Measurements from ENCODE around the gene OPTC. TPM values are rescaled to one million over a fixed set of nuclear protein-coding genes. Genes with fewer than 3 reads are reported as not detected.

The OPTC gene
- total RNA-seq, 2 experiments from 2014 or later = not detected

- H3K36me3 Mint-ChIP-seq (ENCODE audit: low read depth) = no peaks in the 10 kb centered on the region
- no peaks in the 10 kb centered on the region for H3K9me3 Mint-ChIP-seq
- H3K27me3 Mint-ChIP-seq = peaks cover 2% of the 10 kb centered on the region
- POLR2A ChIA-PET = no interaction called here
- CTCF ChIA-PET = interaction anchor here (1.1 to 2.0 kb wide), 2 partner anchors 9 to 44 kb away, joined by 3 to 5 read pairs; no protein-coding TSS in a partner anchor
- ATAC-seq (no peak), DNase-seq (no peak)
- H3K4me1 Mint-ChIP-seq (ENCODE audit: low read depth) = peaks cover 4% of the 10 kb centered on the region
- H3K27ac Mint-ChIP-seq = no peak overlapping the region
- H3K4me3 Mint-ChIP-seq = no peak overlapping the region
- intact Hi-C loops (cut with micrococcal nuclease) = no loop called here
- no peak for TF ChIP-seq CTCF (IDR thresholded peaks at IDR 0.05)
Measured at GRCh38 chr1:203548892-203549291, 54.9 kb downstream of the OPTC start.

GRCh38 chr1:203549309-203549708 lies 55.4 kb downstream of the OPTC start:
- H3K4me1 Mint-ChIP-seq (ENCODE audit: low read depth) = peaks cover 4% of the 10 kb centered on the region
- intact Hi-C loops (cut with micrococcal nuclease) = no loop called here
- H3K36me3 Mint-ChIP-seq (ENCODE audit: low read depth) = no peaks in the 10 kb centered on the region
- POLR2A ChIA-PET = no interaction called here
- ATAC-seq = no peak
- no peaks in the 10 kb centered on the region for H3K9me3 Mint-ChIP-seq
- H3K27me3 Mint-ChIP-seq = no peaks in the 10 kb centered on the region
- CTCF ChIA-PET = interaction anchor here (2.0 kb wide), 1 partner anchor 45 kb away, joined by 5 read pairs; no protein-coding TSS in a partner anchor
- no peak overlapping the region for H3K4me3 Mint-ChIP-seq
- DNase-seq = no peak
- no peak for TF ChIP-seq CTCF (IDR thresholded peaks at IDR 0.05)
- no peak overlapping the region for H3K27ac Mint-ChIP-seq

- intact Hi-C loops (cut with micrococcal nuclease) = no loop called here
- Mint-ChIP-seq H3K4me1 (ENCODE audit: low read depth) (peaks cover 6% of the 10 kb centered on the region), H3K9me3 (no peaks in the 10 kb centered on the region), H3K27ac (no peak overlapping the region), H3K36me3 (ENCODE audit: low read depth) (no peaks in the 10 kb centered on the region), H3K4me3 (no peak overlapping the region), H3K27me3 (no peaks in the 10 kb centered on the region)
- no peak for ATAC-seq
- no peak for TF ChIP-seq CTCF (IDR thresholded peaks at IDR 0.05)
- ChIA-PET POLR2A (no interaction called here), CTCF (interaction anchor here (1.0 kb wide), 1 partner anchor 175 kb away, joined by 3 read pairs; no protein-coding TSS in a partner anchor)
- DNase-seq = no peak
Measured at GRCh38 chr1:203550846-203551245, 56.9 kb downstream of the OPTC start.

GRCh38 chr1:203551550-203551949 lies 57.6 kb downstream of the OPTC start:
- H3K4me3 Mint-ChIP-seq = no peak overlapping the region
- POLR2A ChIA-PET = no interaction called here
- CTCF ChIA-PET = interaction anchor here (1.0 kb wide), 1 partner anchor 174 kb away, joined by 3 read pairs; no protein-coding TSS in a partner anchor

GRCh38 chr1:203553496-203553895 lies 59.5 kb downstream of the OPTC start:
- POLR2A ChIA-PET = no interaction called here
- H3K9me3 Mint-ChIP-seq = no peaks in the 10 kb centered on the region
- ATAC-seq (no peak), DNase-seq (no peak)
- H3K27ac Mint-ChIP-seq = no peak overlapping the region
- no peak overlapping the region for H3K4me3 Mint-ChIP-seq
- TF ChIP-seq CTCF (IDR thresholded peaks at IDR 0.05) = no peak
- peaks cover 3% of the 10 kb centered on the region for H3K4me1 Mint-ChIP-seq (ENCODE audit: low read depth)
- intact Hi-C loops (cut with micrococcal nuclease) = no loop called here
- no peaks in the 10 kb centered on the region for H3K27me3 Mint-ChIP-seq
- H3K36me3 Mint-ChIP-seq (ENCODE audit: low read depth) = no peaks in the 10 kb centered on the region
- CTCF ChIA-PET = no interaction called here

More at GRCh38 chr1:203551550-203551949, 57.6 kb downstream of the OPTC start:
- H3K36me3 Mint-ChIP-seq (ENCODE audit: low read depth) = no peaks in the 10 kb centered on the region
- H3K27me3 Mint-ChIP-seq = no peaks in the 10 kb centered on the region
- ATAC-seq (no peak), DNase-seq (no peak)
- no peaks in the 10 kb centered on the region for H3K9me3 Mint-ChIP-seq
- intact Hi-C loops (cut with micrococcal nuclease) = no loop called here
- TF ChIP-seq CTCF (IDR thresholded peaks at IDR 0.05) = no peak
- no peak overlapping the region for H3K27ac Mint-ChIP-seq
- peaks cover 3% of the 10 kb centered on the region for H3K4me1 Mint-ChIP-seq (ENCODE audit: low read depth)
